ENCODE results near the gene ZDHHC22.

Gene ZDHHC22

DNA sequence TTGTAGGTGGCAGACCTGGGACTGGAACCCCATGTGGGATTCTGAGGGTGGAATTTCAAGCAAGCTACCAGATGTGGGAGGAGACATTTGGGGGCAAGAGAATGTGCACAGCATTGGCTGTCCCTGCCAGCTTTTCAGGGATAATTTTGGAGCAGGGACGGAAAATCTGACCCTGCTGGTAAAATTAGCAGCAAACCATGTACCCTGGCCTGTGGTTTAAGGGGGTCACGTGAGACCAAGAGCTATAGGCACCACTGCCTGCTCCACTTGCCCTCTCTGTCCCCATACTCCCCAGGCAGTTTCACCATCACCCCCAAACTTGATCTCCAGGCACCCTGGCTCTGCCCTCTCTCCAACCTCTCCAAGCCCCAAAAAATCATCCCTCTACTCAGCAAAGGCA, 13.5 kb upstream of the ZDHHC22 start:
- DNase-seq: no peak

DNA sequence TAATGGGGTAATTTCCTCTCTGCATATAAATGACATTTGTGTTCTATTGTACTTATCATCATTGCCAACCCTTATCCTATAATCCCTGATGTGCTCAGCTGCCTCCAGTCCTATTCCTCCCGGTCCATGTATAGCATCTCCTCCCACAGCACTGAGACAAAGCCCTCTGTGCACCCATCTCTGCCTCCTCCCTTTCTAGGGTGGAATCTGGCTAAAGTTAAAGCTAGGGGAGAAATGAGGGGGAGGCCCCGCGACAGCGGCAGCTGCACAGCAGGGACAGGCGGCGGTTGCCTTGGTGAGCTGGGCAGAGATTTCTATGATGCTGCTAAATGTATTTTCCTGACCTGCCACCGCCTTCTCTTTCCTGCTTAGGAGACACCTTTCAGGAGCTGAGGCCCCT, 12.8 kb upstream of the ZDHHC22 start:
- no peak for DNase-seq

DNA sequence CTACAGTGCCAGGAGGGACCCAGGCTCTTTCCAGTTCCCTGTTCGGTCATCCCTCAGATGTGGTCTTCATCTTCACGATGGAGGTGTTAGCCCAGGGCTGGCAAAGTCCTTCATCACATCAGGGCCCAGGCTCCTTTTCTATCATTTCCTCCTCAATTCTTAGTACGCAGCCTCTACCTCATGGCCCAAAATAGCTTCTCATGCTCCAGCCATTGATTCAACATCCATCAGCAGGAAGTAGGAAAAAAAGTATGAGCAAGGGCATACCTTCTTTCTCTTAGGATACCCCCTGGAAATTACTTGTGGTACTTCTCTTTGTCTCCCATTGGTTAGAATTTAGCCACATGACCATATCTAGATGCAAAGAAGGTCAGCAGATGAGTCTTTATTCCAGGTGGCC, 12.2 kb upstream of the ZDHHC22 start:
- DNase-seq: no peak

DNA sequence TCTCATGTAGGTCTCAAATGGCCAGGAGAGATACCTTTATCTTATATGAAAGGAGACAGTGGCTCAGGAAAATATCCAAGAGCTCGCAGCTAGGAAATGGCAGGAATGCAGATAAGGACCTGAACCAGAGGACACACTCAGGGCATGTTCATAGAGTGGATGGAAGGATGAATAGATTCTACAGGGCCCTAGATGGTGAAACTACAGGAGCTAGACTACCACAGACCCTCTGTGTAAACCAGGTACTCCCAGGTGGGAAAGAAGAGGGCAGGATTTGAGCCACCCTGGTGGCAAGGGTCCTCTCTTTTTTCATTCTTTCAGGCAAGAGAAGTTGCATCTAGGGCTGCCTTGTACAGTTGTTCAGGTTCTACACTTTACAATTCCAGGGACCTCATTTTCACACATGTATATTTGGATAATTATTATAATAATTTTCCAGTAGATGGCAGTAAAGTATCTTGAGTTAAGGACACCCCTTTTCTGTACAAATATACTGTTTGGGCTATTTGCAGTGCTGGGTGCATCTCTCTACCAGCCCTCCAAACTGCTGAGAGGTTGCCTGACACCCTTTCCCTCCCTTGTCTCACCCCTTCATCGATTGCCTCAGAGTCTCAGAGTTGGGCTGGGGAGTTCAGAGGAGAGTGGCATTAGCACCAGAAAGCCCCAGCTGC, 10.5 kb upstream of the ZDHHC22 start:
- no peak for DNase-seq

DNA sequence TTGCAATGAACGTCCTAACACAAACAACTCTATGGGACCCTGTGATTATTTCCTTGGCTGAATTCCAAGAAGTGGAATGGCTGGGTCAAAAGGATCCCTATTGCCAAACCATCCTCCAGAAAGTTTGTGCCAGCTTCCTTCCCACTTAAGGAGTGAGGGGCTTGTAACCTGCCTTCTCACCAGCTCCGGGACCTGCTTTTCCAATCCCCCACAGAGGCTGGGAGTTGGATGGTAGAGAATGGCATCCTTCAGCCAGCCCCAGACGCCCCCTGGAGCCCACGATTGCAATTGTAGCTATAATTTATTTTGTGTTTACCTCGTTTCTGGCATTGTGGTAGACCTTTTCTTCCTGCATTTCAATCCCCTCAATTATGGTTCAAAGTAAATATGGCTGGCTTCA, 9.7 kb upstream of the ZDHHC22 start:
- DNase-seq: peak in 1 of 2 experiments; percentile 23

DNA sequence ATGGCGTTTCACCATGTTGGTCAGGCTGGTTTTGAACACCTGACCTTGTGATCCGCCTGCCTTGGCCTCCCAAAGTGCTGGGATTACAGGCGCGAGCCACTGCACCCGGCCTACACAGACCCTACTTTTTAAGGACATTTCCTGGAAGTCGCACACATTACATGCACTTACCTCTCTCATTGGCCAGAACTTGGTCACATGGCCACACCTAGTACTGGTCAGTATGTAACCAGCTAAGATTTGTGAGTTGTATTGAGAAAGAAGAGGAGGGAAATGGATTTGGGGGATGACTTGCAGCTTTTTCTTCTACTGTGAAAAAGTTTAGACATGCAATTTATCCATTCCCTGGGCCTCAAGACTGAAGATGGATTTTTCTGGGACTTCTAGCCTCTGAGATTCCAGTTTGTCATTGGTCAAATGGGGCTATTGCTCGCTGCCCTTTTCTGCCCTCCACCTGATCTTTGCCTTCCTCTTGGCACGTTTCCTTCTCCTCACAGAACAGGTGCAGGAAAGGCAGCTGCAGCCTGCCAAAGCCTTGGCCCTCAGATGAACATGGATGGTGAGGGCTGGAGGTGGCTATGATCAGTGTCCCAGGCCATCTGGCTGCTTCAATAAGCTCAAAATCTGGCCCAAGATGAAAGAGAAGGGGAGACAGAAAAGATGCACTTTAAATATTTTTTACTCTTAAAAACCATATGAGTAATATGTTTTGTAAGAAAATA, 7.1 kb upstream of the ZDHHC22 start:
- DNase-seq: no peak

DNA sequence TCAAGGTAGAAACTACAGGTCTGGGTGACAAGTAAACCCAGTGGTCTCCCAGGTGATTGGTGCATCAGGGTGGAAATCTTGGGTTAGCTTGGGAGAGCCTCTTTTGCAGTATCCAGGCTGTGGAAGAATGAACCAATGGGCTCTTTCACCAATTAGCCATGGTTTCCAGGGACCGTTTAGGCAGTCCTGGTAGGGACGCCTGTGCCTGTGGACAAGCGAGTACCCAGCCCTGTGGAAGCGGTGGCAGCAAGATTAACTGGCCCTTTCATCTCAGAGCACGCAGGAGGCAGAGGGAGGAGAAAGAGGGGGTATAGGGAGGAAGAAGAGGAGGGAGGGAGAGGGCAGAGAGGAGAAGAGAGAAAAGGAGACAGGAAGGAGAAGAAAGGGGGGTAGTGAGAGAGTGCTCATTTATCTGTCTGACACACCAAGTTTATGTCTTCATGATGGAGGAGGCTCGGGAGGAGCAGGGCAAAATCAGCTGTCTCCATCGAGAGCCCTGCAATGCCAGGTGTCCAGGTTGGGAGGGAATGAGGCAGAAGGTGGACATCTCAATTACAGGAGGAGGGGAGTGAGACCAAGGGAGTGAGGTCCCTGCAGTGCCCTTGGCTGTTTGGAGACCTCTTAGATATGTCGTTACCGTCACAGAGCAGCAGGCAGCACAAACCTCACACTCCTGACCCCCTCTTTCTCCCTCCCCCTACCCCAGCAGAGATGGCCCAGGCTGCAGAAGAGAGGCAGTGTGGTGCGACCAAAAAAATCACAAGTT, 4.6 kb upstream of the ZDHHC22 start:
- DNase-seq: no peak

DNA sequence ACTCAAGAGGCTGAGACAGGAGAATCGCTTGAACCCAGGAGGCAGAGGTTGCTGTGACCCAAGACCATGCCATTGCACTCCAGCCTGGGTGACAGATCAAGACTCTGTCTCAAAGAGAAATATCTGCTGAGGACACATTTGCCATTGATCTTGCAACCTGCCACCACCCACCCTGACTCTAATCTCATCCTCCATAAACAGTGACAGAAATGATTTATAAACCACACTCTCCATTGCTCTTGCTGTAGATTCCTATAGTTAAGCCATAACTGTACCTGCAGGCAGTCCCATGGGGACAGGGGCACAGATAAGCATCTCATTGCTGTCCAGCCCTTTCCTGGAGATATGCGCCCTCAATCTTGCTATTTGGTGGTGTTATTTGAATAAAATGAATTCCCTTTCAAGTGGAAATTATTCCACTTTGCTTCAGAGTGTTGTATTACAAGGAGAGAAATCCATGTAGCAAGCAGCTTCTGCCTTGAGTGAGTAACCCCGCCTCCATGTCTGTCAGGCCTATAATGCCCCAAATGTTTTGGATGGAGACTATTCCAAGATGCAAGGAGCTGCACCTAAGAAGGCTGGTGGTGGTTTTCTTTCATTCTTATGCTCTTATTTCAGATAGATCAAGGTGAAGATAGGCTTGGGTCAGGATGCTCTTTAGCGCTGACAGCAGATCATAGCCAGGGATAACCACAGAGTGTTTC, 3.0 kb upstream of the ZDHHC22 start:
- no peak for DNase-seq

DNA sequence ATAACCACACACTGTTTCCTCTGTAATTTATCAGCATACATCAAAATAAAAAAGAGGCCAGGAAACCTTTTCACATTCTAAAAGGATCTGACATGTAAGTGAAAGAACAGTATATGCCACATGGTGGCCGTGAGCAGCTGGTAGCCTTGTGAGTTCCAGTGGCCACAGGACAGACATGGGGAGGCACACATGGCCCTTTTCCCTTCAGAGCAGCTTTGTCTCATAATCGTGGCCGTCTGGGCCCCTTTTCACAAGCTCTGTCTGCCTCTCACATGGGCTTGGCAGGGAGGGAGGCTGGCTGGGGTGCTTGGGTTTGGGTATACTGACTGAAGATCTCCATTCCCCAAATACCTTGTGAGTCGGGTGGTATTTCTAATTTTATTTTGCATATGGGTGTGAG, 1.5 kb upstream of the ZDHHC22 start:
- DNase-seq: no peak

DNA sequence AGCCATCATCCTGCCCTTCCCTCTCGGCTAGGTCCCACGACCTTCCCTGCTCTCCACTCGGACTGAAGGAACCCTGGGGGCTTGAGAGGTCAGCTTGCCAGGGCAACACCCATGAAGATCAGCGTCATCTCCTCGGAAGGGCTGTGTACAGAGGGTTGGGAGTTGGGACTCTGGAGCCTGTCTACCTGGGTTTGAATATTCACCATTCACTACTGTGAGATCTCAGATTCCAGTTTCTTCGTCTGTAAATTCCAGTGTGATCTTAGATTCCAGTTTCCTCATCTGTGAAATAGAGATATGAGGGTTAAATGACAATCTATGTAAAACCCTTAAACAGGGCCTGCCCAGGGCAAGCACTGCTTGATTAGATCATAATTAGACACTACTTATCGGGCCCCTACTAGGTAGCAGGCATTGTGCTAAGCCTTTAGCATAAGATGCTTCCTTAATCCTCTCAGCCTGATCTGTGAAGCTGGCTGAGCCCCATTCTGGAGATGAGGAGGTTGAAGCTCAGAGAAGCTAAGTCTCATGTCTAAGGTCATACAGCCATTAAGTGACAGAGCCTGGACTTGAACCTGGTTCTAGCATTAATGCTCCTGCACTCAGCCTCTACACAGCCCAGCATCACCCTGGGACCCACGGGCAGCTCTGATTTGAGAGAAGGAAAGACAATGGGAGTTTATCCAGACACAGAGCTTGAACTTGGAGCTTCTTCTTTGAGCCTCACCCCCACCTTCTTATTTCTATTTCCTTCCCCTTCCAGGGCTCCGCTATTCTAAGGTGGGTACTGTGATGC, 612 bp upstream of the ZDHHC22 start:
- DNase-seq: no peak

DNA sequence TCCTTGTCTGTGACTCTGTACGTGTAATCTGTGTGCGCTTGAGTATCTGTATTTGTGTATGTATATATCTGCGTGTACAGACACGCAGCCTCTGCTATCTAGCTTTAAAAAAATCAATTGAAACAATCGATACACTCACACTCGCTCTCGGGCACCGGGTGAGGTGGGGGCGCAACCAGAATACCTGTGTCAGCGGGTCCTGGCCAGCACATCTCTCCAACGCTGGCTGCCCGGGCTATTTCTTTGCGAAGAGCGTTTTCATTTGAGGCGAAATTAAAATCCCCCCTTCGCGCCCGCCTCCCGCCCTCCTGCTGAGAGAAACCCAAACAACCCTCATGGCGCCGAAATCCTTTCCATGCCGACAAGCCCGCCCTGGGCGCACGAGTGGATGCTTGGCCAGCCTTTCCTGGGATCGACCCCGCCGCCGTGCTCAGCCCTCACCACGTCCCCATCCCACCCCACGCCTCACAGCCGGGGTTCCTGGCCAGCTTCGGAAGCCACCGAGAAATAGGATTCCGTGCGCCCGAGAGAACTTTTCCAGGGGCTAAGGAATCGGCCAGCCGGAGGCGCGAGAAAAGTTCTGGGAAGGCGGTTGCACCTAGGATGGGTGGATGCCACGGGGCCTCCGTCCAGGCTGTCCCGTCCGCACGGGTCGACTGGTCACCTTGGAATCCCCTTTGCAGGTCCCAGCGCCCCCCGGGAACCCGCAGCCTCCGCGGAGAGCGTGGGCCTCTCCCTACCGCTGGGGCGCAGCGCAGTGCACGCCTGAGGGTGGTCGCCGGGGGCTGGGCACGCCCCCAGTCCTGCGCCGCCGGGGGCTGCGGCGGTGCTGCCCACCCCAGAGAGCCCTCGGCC, 1.0 kb downstream of the ZDHHC22 start:
- no peak for DNase-seq

DNA sequence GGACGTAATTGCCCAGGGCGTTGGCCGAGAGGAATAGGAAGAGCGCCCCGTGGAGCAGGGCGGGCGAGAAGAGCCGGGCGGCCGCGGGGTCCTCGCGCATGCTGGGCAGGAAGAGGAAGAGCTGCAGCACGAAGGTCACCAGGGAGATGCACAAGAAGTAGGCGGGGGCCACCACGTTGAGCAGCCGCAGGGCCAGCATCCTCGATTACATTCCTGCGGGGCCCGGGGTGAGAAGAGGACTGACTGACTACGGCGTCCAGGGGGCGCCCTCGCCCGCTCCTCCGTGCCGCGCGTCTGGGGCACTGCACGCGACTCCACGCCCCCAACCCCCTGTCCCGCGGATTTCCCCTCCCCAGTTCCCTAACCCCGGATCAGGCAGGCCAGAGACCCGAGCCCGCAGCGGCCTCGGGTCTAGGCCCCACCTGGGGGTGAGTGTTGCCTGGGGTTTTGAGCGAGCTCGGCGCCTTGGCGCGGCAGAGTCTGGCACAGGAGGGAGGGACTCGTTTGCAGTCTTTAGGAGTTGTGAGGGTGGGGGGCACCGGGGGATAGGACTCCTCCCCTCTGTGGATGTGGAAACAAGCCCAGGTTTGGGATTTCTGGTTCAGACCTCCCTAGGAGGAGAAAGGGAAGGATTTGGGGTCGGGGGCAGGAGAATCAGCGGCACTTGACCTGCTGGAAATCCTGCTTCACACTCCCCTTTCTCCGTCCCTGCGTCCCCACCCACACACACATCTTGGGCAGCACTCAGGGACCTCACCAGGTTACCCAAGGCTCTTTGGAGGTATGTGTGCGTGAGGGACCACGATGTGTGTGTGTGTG, 1.8 kb downstream of the ZDHHC22 start:
- peak; percentile 26 to 56 for DNase-seq

DNA sequence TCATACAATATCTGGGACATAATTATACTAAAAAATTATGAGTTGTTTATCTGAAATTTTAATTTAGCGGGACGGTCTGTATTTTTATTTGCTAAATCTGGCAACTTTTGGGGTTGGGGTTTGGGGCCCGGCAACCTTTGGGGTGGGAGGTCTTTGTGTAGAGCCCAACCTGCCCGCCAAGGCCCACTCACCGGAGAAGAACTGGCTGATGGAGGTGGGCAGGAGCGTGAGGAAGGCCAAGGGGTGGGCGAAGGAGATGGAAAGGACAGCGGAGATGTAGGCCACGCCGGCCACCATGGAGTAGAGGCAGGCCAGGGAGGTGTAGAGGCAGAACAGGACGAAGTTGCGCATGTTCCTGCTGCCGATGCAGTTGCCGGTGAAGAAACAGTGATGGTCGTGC, 2.6 kb downstream of the ZDHHC22 start:
- no peak for DNase-seq

DNA sequence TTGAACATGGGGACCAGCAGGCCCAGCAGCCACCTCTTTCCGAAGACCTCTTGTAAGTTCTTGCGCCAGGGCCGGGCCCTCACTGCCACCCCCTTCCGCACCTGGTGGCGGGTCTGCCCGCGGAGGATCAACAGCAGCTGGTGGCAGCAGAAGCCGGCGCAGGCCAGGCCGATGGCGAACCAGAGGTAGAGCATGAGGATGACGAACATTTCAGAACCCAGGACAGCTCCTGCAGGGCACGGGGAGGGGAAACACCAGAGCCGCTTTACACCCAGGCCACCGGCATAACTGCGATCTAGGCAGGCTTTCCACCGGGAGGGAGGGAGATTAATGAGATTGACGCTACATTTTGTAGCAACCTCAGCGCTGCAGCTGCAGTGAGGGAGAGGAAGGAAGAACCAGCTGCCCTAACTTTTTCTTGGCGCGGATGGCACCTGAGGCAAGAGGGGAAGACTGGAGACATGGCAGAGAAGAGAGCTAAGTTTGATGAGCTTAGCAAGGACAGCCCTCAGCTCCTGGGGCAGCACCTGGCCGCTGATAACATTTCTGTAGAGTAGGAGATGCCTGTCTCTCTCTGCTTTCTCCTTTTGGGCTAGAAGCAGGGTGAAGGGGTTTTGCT, 7.8 kb downstream of the ZDHHC22 start:
- no peak for DNase-seq

DNA sequence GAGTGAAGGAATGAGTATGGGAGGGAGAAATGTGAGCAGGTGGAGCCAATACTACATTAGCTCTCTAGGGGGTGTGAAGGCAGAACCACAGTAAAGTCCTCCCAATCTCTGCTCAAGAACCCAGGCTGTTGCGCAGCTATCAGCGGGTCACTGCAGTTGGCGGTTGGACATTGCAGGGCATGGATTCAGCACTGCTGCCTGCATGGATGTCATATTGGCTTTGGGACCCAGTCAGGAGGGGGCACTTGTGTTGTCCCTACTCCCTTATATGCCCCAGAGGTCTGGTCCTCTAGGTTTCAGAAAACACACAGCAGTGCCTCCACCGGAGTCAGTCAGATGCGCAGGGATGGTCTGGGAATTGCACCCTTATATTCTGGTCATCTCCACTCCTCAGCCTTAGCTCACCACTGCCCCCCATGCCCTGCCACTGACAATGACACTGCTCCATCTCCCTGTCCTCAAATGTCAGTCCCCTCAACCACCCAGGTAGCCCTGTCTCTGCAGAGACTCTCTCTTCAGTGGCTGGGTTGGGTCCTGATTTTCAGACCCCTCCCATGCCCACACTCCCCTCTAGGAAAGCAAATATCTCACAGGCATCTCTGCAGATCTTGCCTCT, 9.6 kb downstream of the ZDHHC22 start:
- DNase-seq: no peak

DNA sequence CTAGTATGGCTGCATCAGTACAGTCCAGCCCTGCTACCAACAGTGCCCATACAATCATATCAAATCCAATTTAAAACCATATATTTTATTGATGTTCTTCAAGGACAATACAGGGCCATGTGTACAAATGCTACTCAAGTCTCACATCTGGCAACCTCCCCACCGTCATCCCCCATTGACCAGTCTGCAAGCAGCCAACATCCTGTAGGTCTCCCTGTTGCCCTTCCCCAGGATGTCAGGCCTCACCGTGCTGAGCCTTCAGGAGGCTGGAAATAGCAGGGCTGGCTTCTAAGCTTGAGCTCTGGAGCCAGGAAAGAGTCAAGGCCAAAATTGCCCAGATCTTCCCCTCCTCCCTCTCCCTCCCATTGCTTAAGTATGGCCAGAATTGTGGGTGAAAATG, 10.4 kb downstream of the ZDHHC22 start:
- no peak for DNase-seq

DNA sequence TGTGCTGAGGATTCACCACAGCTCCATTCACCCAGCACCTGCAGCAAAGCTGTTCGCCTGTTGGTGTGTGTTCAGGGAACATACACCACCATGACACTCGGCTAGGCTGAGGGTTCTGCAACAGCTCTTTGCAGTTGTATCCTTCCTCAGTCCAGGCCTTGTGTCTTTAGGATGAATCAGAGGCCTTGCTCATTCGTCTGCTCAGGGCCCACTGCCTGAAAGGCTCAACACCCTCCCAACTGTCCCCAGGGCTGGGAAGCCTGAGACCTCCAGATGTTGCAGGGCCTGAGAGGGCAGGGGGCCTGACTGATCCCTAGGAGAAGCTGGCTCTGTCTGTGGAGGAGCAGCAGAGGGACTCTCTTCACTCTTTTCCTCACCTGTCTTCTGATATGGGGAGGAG, 11.2 kb downstream of the ZDHHC22 start:
- no peak for DNase-seq

DNA sequence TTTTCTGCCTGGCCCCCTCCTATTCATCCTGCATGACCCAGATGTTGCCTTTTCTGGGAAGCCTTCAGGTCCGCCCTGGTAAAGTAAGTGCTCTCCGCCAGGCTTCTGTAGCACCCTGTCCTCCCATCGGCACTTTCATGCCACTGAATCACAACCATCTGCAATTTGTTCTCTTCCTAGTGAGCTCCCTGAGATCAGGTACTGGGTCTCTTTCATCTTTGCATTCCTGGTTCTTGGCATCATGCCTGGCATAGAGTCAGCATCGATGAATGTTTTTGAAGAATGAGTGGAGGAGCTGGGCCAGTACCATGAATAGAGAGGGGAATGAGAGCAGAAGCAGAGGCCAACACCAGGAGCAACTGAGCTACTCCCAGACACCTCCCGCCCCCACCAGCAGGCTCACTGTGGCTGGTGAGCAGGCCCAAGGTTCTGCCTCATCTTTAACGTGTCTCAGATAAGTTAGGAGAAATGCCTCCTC, 13.1 kb downstream of the ZDHHC22 start:
- DNase-seq: no peak

DNA sequence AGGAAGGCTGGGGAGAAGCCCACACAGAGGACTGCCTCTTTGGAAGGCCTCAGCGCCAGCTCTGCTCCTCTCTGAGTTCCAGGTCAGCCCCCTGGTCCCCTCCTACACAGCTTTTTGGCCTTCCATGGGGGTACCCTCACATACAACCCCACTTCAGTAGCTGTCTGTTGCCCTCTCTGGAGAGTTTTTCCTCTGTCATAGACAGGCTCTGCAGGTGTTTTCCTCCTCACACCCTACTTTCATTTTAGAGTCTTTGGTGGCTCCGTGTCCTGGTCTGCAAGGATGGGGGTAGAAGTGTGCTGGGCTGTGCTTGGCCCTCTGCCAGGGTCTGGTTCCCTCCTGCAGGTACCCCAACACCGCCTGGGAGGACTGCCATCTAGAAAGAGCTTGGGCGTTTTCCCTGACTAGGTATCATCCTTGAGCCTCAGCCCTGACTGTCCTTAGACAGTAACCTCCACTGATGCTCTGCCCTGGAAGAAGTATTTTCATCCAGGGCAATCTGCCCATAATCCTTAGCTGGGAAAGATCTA, 15.1 kb downstream of the ZDHHC22 start:
- DNase-seq: no peak

All from NCI-H1930 (cell line).